ENCODE measurements around the gene GID8. TPM values are rescaled to one million over a fixed set of nuclear protein-coding genes. Genes with fewer than 3 reads are reported as not detected.

GID8 gene
- total and polyA plus RNA-seq, 8 donors = 24.5 to 52.6 (median 47.6) TPM

- no peak for ATAC-seq
- Histone ChIP-seq H3K27ac (no peak overlapping the region), H3K9me3 (no peaks in the 10 kb centered on the region), H3K4me3 (no peak overlapping the region), H3K4me1 (no peaks in the 10 kb centered on the region), H3K27me3 (peaks cover 32 to 100% of the 10 kb centered on the region in 2 donors), H3K36me3 (no peaks in the 10 kb centered on the region)
- DNase-seq = no peak
- intact Hi-C loops (cut with DNase I) = no loop called here
- no peak for TF ChIP-seq CTCF (IDR thresholded peaks at IDR 0.05)
These were observed 42.5 kb downstream of the GID8 start for GRCh38 chr20:62980380-62980960.

- TF ChIP-seq CTCF (IDR thresholded peaks at IDR 0.05) = no peak
- Histone ChIP-seq H3K9me3 (no peaks in the 10 kb centered on the region), H3K36me3 (no peaks in the 10 kb centered on the region), H3K4me1 (no peaks in the 10 kb centered on the region), H3K27me3 (peaks cover 32 to 100% of the 10 kb centered on the region in 2 donors), H3K4me3 (no peak overlapping the region), H3K27ac (no peak overlapping the region)
- DNase-seq = peak in 1 of 4 donors; percentile 24
- ATAC-seq = no peak
- intact Hi-C loops (cut with DNase I) = no loop called here
These were observed 43.0 kb downstream of the GID8 start for GRCh38 chr20:62980970-62981369.

- H3K27me3 ChIP-seq = peaks cover 28 to 97% of the 10 kb centered on the region in 2 donors
- DNase-seq = no peak
- intact Hi-C loops (cut with DNase I) = no loop called here
These were observed 44.5 kb downstream of the GID8 start for GRCh38 chr20:62982124-62983075.

GRCh38 chr20:62983210-62983609 is 45.3 kb downstream of the GID8 start:
- Histone ChIP-seq H3K36me3 (no peaks in the 10 kb centered on the region), H3K9me3 (no peaks in the 10 kb centered on the region), H3K27me3 (peaks cover 27 to 96% of the 10 kb centered on the region in 2 donors), H3K27ac (no peak overlapping the region), H3K4me3 (no peak overlapping the region), H3K4me1 (no peaks in the 10 kb centered on the region)
- DNase-seq (no peak), ATAC-seq (no peak)
- TF ChIP-seq CTCF (IDR thresholded peaks at IDR 0.05) = no peak
- intact Hi-C loops (cut with DNase I) = no loop called here

More at GRCh38 chr20:62982124-62983075, 44.5 kb downstream of the GID8 start:
- TF ChIP-seq CTCF (IDR thresholded peaks at IDR 0.05) = no peak
- no peak for ATAC-seq
- no peaks in the 10 kb centered on the region for H3K9me3 ChIP-seq
- no peak overlapping the region for H3K27ac ChIP-seq
- H3K36me3 ChIP-seq = no peaks in the 10 kb centered on the region
- H3K4me1 ChIP-seq = no peaks in the 10 kb centered on the region
- H3K4me3 ChIP-seq = no peak overlapping the region
